Liver (tissue), 9 donors: ENCODE measurements around the gene EXOSC10. TPM values are rescaled to one million over a fixed set of nuclear protein-coding genes. Genes with fewer than 3 reads are reported as not detected.

Experiments
- DNase-seq: peaks from one replicate; pipeline ENCODE4 v3.0.0-alpha.2; 2017; ENCODE audit warnings: low spot score
- H3K27ac ChIP-seq, 2 donors: one replicate each; pipeline ENCODE4 v1.7.0; 2013; ENCODE audit warnings: inconsistent platforms in 2 of 2, low read length in 2 of 2, control low read depth in 1 of 2, low read depth in 1 of 2, mild to moderate bottlenecking in 1 of 2
- H3K27me3 ChIP-seq, 4 donors: one replicate each; pipeline versions ENCODE4 v1.6.1 to v1.7.0; 2013; ENCODE audit warnings: low read length in 3 of 4, inconsistent platforms in 1 of 4, mild to moderate bottlenecking in 1 of 4, moderate library complexity in 1 of 4; ENCODE audit not compliant: control insufficient read depth in 4 of 4, insufficient read depth in 4 of 4
- H3K36me3 ChIP-seq, 4 donors: one replicate each; pipeline versions ENCODE4 v1.6.1 to v1.7.0; 2013; ENCODE audit warnings: low read length in 3 of 4, mild to moderate bottlenecking in 3 of 4, low read depth in 1 of 4, moderate library complexity in 1 of 4; ENCODE audit not compliant: control insufficient read depth in 4 of 4, insufficient read depth in 3 of 4
- H3K4me1 ChIP-seq, 4 donors: one replicate each; pipeline versions ENCODE4 v1.6.1 to v1.7.0; 2013; ENCODE audit warnings: low read length in 3 of 4, mild to moderate bottlenecking in 3 of 4, moderate library complexity in 1 of 4; ENCODE audit not compliant: control insufficient read depth in 4 of 4, insufficient read depth in 4 of 4
- H3K4me3 ChIP-seq, 3 donors: one replicate each; pipeline versions ENCODE4 v1.6.1 to v1.7.0; 2013; ENCODE audit warnings: low read length in 3 of 3, control low read depth in 1 of 3, low read depth in 1 of 3, mild to moderate bottlenecking in 1 of 3
- H3K9ac ChIP-seq, 2 donors: one replicate each; pipeline ENCODE4 v1.7.0; 2013; ENCODE audit warnings: low read length in 2 of 2, mild to moderate bottlenecking in 2 of 2, moderate library complexity in 2 of 2, control low read depth in 1 of 2, low read depth in 1 of 2
- H3K9me3 ChIP-seq, 4 donors: one replicate each; pipeline versions ENCODE4 v1.6.1 to v1.7.0; 2013; ENCODE audit warnings: low read length in 3 of 4; ENCODE audit not compliant: control insufficient read depth in 4 of 4
- EGR1 ChIP-seq, 2 donors: IDR thresholded peaks; 2 replicates each; pipeline ENCODE4 v1.6.1; 2016 to 2018; ENCODE audit warnings: antibody characterized with exemption in 2 of 2, low read depth in 2 of 2
- FOXA1 ChIP-seq: IDR thresholded peaks from 2 replicates; pipeline ENCODE4 v1.6.1; 2016; ENCODE audit warnings: antibody characterized with exemption
- FOXA2 ChIP-seq: IDR thresholded peaks from 2 replicates; pipeline ENCODE4 v1.6.1; 2016; ENCODE audit warnings: antibody characterized with exemption
- GABPA ChIP-seq, 2 donors: IDR thresholded peaks in 1 of 2; conservative IDR thresholded peaks in 1 of 2; 2 replicates each; pipeline ENCODE4 v1.6.1; 2016; ENCODE audit warnings: antibody characterized with exemption in 2 of 2, mild to moderate bottlenecking in 1 of 2, moderate library complexity in 1 of 2
- HNF4A ChIP-seq, 2 donors: conservative IDR thresholded peaks; 2 replicates each; pipeline ENCODE4 v1.6.1; 2016; ENCODE audit warnings: antibody characterized with exemption in 2 of 2, mild to moderate bottlenecking in 2 of 2
- HNF4G ChIP-seq: IDR thresholded peaks from 2 replicates; pipeline ENCODE4 v1.6.1; 2016; ENCODE audit warnings: antibody characterized with exemption
- JUND ChIP-seq, 2 donors: IDR thresholded peaks; 2 replicates each; pipeline ENCODE4 v1.6.1; 2016; ENCODE audit warnings: antibody characterized with exemption in 2 of 2
- NR2F2 ChIP-seq: IDR thresholded peaks from 2 replicates; pipeline ENCODE4 v1.6.1; 2016; ENCODE audit warnings: antibody characterized with exemption
- RAD21 ChIP-seq, 2 donors: IDR thresholded peaks; 2 replicates each; pipeline ENCODE4 v1.6.1; 2016; ENCODE audit warnings: antibody characterized with exemption in 2 of 2, mild to moderate bottlenecking in 2 of 2
- RXRA ChIP-seq, 2 donors: IDR thresholded peaks; 2 replicates each; pipeline ENCODE4 v1.6.1; 2017 to 2018; ENCODE audit warnings: antibody characterized with exemption in 2 of 2, mild to moderate bottlenecking in 1 of 2
- SP1 ChIP-seq: IDR thresholded peaks from 2 replicates; pipeline ENCODE4 v1.6.1; 2018; ENCODE audit warnings: antibody characterized with exemption, mild to moderate bottlenecking
- TAF1 ChIP-seq: conservative IDR thresholded peaks from 2 replicates; pipeline ENCODE4 v1.6.1; 2016; ENCODE audit warnings: antibody characterized with exemption, mild to moderate bottlenecking
- YY1 ChIP-seq: IDR thresholded peaks from 2 replicates; pipeline ENCODE4 v1.6.1; 2016; ENCODE audit warnings: antibody characterized with exemption, mild to moderate bottlenecking
- WGBS: extraction: QIAGEN DNeasy Blood & Tissue Kit; methylation state at CpG from one replicate; pipeline ENCODE4 v1.1.7; 2013; 5-methylcytosine and 5-hydroxymethylcytosine counted together
- polyA plus RNA-seq, 2 donors: library from polyadenylated mRNA; stranded (reverse) in 1 of 2; unstranded in 1 of 2; fragments of 200-250 nt in 1 of 2; fragments of >200 nt in 1 of 2; fragmentation: Nextera tagmentation in 1 of 2; extraction: Ambion mirVana in 1 of 2; gene quantifications; one replicate each; pipeline versions ENCODE4 v1.2.1 to v1.2.3, GENCODE V29; 2013 to 2015
- total RNA-seq, 2 donors: library from RNA; depleted of rRNA; stranded (reverse); fragments of >200 nt; gene quantifications; one replicate each; pipeline ENCODE4 v1.2.3, GENCODE V29; 2014
- TF ChIP-seq, protein P1 (sequence below): IDR thresholded peaks from 2 replicates; pipeline ENCODE4 v1.6.1; 2016; ENCODE audit warnings: antibody characterized with exemption
- TF ChIP-seq, protein P2 (sequence below): IDR thresholded peaks from 2 replicates; pipeline ENCODE4 v1.6.1; 2016; ENCODE audit warnings: antibody characterized with exemption
- TF ChIP-seq, protein P3 (sequence below): fragments of 150-350 bp; IDR thresholded peaks from 2 replicates; pipeline ENCODE4 v1.5.1; 2017; ENCODE audit warnings: improper control_type of control experiment, low read depth, low read length; ENCODE audit not compliant: missing input control
- TF ChIP-seq, protein P4 (sequence below): IDR thresholded peaks from 2 replicates; pipeline ENCODE4 v1.6.1; 2016; ENCODE audit warnings: antibody characterized with exemption, mild to moderate bottlenecking
- TF ChIP-seq, protein P5 (sequence below): IDR thresholded peaks from 2 replicates; pipeline ENCODE4 v1.6.1; 2016; ENCODE audit warnings: antibody characterized with exemption
- donor health status: healthy.
- donor health status: healthy.
- donor health status: healthy.
- donor health status: healthy.
- donor health status: healthy.

EXOSC10 gene
- total and polyA plus RNA-seq, 4 donors = 11.3 to 29.2 (median 20.9) TPM

DNA sequence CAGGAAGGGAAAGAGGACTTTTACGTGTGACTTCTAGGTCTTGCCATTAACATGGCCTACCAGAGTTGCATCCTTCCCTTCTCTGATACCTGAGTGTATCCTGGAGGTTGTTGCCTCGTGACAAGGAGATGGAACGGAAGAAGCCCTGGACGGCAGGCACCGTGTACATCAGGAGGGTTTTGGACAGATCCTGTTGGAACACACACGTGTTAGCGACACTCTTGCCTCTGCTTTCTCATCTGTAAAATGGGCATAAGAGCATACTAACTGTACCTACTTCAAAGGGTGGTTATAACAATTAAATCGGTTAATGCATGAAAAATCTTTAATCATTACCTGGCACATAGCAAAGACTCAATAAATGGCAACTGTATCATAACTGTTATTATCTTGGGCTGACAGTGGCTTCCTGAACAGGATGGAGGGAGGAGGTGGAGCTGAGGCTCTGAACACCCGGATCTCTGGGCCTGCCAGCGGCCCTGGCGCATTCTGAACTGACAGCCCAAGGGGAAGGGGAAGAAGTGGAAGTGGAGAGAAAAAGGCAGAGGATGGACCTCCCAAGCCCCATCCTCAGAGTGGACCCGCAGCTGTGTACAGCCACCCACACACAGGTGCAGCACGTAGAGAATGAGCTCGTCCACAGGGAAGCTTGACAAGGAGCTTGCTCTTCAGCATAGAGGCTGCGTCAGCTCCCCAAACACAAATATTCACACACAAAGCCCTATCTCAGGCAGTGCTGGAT lies 30.2 kb upstream of the EXOSC10 start:
- 95% methylated on average over 15 of the region's 15 CpGs for WGBS
- Histone ChIP-seq H3K9ac (no peak overlapping the region), H3K9me3 (no peaks in the 10 kb centered on the region), H3K27ac (no peak overlapping the region), H3K4me1 (peaks cover 0 to 20% (median 11%) of the 10 kb centered on the region in 4 donors), H3K36me3 (peaks cover 13 to 61% (median 53%) of the 10 kb centered on the region in 4 donors), H3K4me3 (no peak overlapping the region), H3K27me3 (no peaks in the 10 kb centered on the region)
- no peak for TF ChIP-seq TAF1
- no peak for TF ChIP-seq RAD21 (IDR thresholded peaks at IDR 0.05)
- no peak for TF ChIP-seq HNF4G
- no peak for TF ChIP-seq GABPA (IDR thresholded peaks at IDR 0.05 in 1 of 2, conservative IDR thresholded peaks at IDR 0.05 in 1 of 2)
- TF ChIP-seq, protein P1, sequence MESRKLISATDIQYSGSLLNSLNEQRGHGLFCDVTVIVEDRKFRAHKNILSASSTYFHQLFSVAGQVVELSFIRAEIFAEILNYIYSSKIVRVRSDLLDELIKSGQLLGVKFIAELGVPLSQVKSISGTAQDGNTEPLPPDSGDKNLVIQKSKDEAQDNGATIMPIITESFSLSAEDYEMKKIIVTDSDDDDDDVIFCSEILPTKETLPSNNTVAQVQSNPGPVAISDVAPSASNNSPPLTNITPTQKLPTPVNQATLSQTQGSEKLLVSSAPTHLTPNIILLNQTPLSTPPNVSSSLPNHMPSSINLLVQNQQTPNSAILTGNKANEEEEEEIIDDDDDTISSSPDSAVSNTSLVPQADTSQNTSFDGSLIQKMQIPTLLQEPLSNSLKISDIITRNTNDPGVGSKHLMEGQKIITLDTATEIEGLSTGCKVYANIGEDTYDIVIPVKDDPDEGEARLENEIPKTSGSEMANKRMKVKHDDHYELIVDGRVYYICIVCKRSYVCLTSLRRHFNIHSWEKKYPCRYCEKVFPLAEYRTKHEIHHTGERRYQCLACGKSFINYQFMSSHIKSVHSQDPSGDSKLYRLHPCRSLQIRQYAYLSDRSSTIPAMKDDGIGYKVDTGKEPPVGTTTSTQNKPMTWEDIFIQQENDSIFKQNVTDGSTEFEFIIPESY = no peak
- TF ChIP-seq, protein P2, sequence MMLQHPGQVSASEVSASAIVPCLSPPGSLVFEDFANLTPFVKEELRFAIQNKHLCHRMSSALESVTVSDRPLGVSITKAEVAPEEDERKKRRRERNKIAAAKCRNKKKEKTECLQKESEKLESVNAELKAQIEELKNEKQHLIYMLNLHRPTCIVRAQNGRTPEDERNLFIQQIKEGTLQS = no peak
- TF ChIP-seq, protein P3, sequence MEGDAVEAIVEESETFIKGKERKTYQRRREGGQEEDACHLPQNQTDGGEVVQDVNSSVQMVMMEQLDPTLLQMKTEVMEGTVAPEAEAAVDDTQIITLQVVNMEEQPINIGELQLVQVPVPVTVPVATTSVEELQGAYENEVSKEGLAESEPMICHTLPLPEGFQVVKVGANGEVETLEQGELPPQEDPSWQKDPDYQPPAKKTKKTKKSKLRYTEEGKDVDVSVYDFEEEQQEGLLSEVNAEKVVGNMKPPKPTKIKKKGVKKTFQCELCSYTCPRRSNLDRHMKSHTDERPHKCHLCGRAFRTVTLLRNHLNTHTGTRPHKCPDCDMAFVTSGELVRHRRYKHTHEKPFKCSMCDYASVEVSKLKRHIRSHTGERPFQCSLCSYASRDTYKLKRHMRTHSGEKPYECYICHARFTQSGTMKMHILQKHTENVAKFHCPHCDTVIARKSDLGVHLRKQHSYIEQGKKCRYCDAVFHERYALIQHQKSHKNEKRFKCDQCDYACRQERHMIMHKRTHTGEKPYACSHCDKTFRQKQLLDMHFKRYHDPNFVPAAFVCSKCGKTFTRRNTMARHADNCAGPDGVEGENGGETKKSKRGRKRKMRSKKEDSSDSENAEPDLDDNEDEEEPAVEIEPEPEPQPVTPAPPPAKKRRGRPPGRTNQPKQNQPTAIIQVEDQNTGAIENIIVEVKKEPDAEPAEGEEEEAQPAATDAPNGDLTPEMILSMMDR = no peak
- no peak for TF ChIP-seq NR2F2
- no peak for TF ChIP-seq FOXA1
- TF ChIP-seq RXRA (IDR thresholded peaks at IDR 0.05) = no peak
- TF ChIP-seq HNF4A (conservative IDR thresholded peaks at IDR 0.05) = no peak
- TF ChIP-seq, protein P4, sequence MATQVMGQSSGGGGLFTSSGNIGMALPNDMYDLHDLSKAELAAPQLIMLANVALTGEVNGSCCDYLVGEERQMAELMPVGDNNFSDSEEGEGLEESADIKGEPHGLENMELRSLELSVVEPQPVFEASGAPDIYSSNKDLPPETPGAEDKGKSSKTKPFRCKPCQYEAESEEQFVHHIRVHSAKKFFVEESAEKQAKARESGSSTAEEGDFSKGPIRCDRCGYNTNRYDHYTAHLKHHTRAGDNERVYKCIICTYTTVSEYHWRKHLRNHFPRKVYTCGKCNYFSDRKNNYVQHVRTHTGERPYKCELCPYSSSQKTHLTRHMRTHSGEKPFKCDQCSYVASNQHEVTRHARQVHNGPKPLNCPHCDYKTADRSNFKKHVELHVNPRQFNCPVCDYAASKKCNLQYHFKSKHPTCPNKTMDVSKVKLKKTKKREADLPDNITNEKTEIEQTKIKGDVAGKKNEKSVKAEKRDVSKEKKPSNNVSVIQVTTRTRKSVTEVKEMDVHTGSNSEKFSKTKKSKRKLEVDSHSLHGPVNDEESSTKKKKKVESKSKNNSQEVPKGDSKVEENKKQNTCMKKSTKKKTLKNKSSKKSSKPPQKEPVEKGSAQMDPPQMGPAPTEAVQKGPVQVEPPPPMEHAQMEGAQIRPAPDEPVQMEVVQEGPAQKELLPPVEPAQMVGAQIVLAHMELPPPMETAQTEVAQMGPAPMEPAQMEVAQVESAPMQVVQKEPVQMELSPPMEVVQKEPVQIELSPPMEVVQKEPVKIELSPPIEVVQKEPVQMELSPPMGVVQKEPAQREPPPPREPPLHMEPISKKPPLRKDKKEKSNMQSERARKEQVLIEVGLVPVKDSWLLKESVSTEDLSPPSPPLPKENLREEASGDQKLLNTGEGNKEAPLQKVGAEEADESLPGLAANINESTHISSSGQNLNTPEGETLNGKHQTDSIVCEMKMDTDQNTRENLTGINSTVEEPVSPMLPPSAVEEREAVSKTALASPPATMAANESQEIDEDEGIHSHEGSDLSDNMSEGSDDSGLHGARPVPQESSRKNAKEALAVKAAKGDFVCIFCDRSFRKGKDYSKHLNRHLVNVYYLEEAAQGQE = no peak
- no peak for TF ChIP-seq EGR1 (IDR thresholded peaks at IDR 0.05; ENCODE audit: low read depth in 2 of 2)
- TF ChIP-seq YY1 = no peak
- no peak for TF ChIP-seq JUND (IDR thresholded peaks at IDR 0.05)
- no peak for TF ChIP-seq SP1
- TF ChIP-seq FOXA2 = no peak
- TF ChIP-seq, protein P5, sequence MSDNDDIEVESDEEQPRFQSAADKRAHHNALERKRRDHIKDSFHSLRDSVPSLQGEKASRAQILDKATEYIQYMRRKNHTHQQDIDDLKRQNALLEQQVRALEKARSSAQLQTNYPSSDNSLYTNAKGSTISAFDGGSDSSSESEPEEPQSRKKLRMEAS = no peak
- no peak for DNase-seq
